DOHH2 (cell line): ENCODE results near the gene TSPAN6.

Source experiments
- EZH2phosphoT487 ChIP-seq: fragments of 200-600 bp; sonication (generic); IDR thresholded peaks from 2 replicates; pipeline ENCODE4 v1.6.1; 2017; ENCODE audit warnings: borderline replicate concordance, mild to moderate bottlenecking, antibody characterized with exemption, low read length, moderate library complexity, mixed read lengths
- TF ChIP-seq, protein P1 (sequence below): fragments of 200-600 bp; sonication (generic); IDR thresholded peaks from one replicate; pipeline ENCODE4 v1.5.1; 2014; ENCODE audit warnings: antibody characterized with exemption, mild to moderate bottlenecking, low read depth, low read length; ENCODE audit not compliant: poor library complexity, severe bottlenecking

DNA sequence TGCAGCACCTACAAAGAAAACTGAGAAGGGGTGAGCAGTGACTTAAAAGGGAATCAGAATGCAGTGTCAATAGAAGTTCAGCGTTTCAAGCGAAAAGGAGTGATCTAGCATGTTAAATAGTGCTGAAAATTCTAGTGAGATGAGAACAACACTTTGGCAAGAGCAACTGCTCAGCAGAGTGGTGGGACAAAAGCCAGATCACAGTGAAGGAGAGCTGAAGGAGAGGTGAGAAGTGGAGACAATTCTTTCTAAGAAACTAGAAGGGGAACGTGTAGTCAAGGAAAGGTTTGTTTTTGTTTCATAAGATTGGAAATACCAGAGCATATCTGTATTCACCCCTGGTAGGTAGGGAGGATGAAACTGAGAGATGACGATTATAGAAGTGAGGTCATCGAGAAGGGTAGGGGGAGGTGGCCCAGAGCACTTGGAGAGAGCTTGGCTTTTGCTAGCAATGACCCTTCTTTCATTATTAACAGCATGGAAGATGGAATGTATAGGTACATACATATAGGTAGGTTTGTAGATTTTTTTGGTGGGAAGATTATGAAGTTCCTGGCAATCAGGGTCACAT lies 41.1 kb upstream of the TSPAN6 start:
- TF ChIP-seq, protein P1, sequence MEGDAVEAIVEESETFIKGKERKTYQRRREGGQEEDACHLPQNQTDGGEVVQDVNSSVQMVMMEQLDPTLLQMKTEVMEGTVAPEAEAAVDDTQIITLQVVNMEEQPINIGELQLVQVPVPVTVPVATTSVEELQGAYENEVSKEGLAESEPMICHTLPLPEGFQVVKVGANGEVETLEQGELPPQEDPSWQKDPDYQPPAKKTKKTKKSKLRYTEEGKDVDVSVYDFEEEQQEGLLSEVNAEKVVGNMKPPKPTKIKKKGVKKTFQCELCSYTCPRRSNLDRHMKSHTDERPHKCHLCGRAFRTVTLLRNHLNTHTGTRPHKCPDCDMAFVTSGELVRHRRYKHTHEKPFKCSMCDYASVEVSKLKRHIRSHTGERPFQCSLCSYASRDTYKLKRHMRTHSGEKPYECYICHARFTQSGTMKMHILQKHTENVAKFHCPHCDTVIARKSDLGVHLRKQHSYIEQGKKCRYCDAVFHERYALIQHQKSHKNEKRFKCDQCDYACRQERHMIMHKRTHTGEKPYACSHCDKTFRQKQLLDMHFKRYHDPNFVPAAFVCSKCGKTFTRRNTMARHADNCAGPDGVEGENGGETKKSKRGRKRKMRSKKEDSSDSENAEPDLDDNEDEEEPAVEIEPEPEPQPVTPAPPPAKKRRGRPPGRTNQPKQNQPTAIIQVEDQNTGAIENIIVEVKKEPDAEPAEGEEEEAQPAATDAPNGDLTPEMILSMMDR: no peak
- TF ChIP-seq EZH2phosphoT487: no peak
